ENCODE data around the gene RGS6.

- no peak for TF ChIP-seq CTCF (IDR thresholded peaks at IDR 0.05)
- no peak for TF ChIP-seq POLR2A (IDR thresholded peaks at IDR 0.05)
These were observed 46.9 kb upstream of the RGS6 start for GRCh38 chr14:71885301-71885700.
